Upper lobe of left lung (tissue), 6 donors: ENCODE data around the gene TMEM164. TPM values are rescaled to one million over a fixed set of nuclear protein-coding genes. Genes with fewer than 3 reads are reported as not detected.

Experiments used
- ATAC-seq, 2 donors: fragments of 200-7000 bp; cut with Tn5 transposase; one replicate each; pipeline ENCODE4 v1.9.1; 2022; ENCODE audit warnings: mild to moderate bottlenecking in 2 of 2, moderate library complexity in 2 of 2; ENCODE audit not compliant: low FRiP score in 2 of 2
- DNase-seq, 2 donors: peaks; one replicate each; pipeline ENCODE4 v3.0.0-alpha.2; 2019 to 2020
- H3K27ac ChIP-seq, 4 donors: fragments of 200-600 bp; sonication (generic); one replicate each; pipeline ENCODE4 v1.5.1; 2016 to 2019
- H3K27me3 ChIP-seq, 4 donors: fragments of 200-600 bp; sonication (generic); one replicate each; pipeline ENCODE4 v1.5.1; 2017 to 2019
- H3K36me3 ChIP-seq, 4 donors: fragments of 200-600 bp; sonication (generic); one replicate each; pipeline ENCODE4 v1.5.1; 2016 to 2019
- H3K4me1 ChIP-seq, 4 donors: fragments of 200-600 bp; sonication (generic); one replicate each; pipeline ENCODE4 v1.5.1; 2018 to 2019
- H3K4me3 ChIP-seq, 4 donors: fragments of 200-600 bp; sonication (generic); one replicate each; pipeline ENCODE4 v1.5.1; 2017 to 2019; ENCODE audit warnings: mild to moderate bottlenecking in 2 of 4, moderate library complexity in 1 of 4
- H3K9me3 ChIP-seq, 4 donors: fragments of 200-600 bp; sonication (generic); one replicate each; pipeline ENCODE4 v1.5.1; 2018 to 2019
- EP300 ChIP-seq, 4 donors: sonication (generic); formaldehyde crosslinking; IDR thresholded peaks; one replicate each; pipeline ENCODE4 v1.5.1; 2017; ENCODE audit warnings: antibody characterized with exemption in 4 of 4, control low read depth in 2 of 4
- POLR2A ChIP-seq, 4 donors: fragments of 450-650 bp; IDR thresholded peaks; one replicate each; pipeline ENCODE4 v1.5.1; 2016 to 2017; ENCODE audit warnings: antibody characterized with exemption in 4 of 4, mild to moderate bottlenecking in 2 of 4
- POLR2AphosphoS5 ChIP-seq, 2 donors: sonication (generic); formaldehyde crosslinking; IDR thresholded peaks; one replicate each; pipeline ENCODE4 v1.5.1; 2017; ENCODE audit warnings: antibody characterized with exemption in 2 of 2
- WGBS, 2 donors: methylation state at CpG; one replicate each; pipeline ENCODE4 v1.1.5; 2017 to 2018; 5-methylcytosine and 5-hydroxymethylcytosine counted together
- total RNA-seq, 6 donors: library from RNA; depleted of rRNA in 4 of 6; stranded (reverse); fragments of >200 nt in 4 of 6; gene quantifications; one replicate each; pipeline versions ENCODE4 v1.1.0 to v1.2.1, GENCODE V29; 2016 to 2021
- TF ChIP-seq, protein P1 (sequence below), 6 experiments: fragments of 450-650 bp in 4 of 6; fragments of 200-600 bp in 2 of 6; sonication (generic) in 2 of 6; IDR thresholded peaks; one replicate each; pipeline ENCODE4 v1.5.1; 2016 to 2019; ENCODE audit warnings: antibody characterized with exemption in 6 of 6
- donor health status: DM: no; HTN: no; CAD: no; lungs with moderate emphysema.
- donor health status: DM: no; HTN: yes; CAD: no; lungs with severe emphysema.

The TMEM164 gene
- total RNA-seq, 6 donors from 2014 or later, result 41.8 to 115 (median 61.8) TPM

DNA sequence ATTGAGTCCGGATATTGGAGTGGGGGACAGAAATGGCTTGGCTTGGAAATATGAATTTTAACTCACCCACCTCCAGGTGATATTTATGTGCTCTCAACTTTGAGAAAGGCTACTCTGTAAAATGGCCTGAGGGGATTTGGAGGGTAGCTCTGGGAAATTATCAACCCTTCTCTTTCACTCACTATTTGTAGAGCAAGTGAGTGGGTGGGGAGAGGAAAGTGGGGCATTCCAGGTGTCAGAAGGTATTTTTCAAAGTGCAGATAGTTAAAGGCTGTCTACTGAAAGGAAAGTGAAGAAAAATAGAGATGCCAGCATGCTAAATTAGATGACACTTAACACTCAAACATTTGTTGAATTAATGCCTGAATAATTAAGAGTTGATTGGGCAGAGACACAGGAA, 44.1 kb downstream of the TMEM164 start:
- Histone ChIP-seq H3K27me3 (no peaks in the 10 kb centered on the region), H3K36me3 (no peaks in the 10 kb centered on the region), H3K27ac (no peak overlapping the region), H3K4me3 (no peak overlapping the region), H3K9me3 (no peaks in the 10 kb centered on the region), H3K4me1 (peaks cover 0 to 7% (median 5%) of the 10 kb centered on the region in 4 donors)
- 86 to 100% methylated on average over 1 of the region's 1 CpG for WGBS, 2 donors
- DNase-seq, result no peak
- TF ChIP-seq, protein P1, sequence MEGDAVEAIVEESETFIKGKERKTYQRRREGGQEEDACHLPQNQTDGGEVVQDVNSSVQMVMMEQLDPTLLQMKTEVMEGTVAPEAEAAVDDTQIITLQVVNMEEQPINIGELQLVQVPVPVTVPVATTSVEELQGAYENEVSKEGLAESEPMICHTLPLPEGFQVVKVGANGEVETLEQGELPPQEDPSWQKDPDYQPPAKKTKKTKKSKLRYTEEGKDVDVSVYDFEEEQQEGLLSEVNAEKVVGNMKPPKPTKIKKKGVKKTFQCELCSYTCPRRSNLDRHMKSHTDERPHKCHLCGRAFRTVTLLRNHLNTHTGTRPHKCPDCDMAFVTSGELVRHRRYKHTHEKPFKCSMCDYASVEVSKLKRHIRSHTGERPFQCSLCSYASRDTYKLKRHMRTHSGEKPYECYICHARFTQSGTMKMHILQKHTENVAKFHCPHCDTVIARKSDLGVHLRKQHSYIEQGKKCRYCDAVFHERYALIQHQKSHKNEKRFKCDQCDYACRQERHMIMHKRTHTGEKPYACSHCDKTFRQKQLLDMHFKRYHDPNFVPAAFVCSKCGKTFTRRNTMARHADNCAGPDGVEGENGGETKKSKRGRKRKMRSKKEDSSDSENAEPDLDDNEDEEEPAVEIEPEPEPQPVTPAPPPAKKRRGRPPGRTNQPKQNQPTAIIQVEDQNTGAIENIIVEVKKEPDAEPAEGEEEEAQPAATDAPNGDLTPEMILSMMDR (IDR thresholded peaks at IDR 0.05), result no peak
- TF ChIP-seq EP300 (IDR thresholded peaks at IDR 0.05), result no peak
- TF ChIP-seq POLR2A (IDR thresholded peaks at IDR 0.05), result no peak
- no peak for TF ChIP-seq POLR2AphosphoS5 (IDR thresholded peaks at IDR 0.05)
- ATAC-seq, result no peak

DNA sequence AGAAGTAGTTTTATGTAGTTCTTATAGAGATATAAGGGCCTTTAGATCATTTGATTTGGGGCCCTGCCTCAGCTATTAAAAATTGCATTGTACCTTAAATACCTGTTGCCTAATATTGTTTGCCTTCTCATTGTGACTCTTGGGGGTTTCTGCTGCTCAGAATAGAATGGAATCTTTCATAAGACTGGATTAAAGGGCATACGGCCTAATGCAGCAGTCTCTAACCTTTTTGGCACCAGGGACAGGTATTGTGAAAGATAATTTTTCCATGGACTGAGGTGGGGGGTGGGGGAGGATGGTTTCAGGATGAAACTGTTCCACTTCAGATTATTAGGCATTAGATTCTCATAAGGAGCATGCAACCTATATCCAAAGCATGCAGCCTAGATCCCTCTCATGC, 46.2 kb downstream of the TMEM164 start:
- Histone ChIP-seq H3K4me1 (peaks cover 0 to 4% (median 1%) of the 10 kb centered on the region in 4 donors), H3K4me3 (no peak overlapping the region), H3K27ac (no peak overlapping the region), H3K9me3 (no peaks in the 10 kb centered on the region), H3K27me3 (no peaks in the 10 kb centered on the region), H3K36me3 (peaks cover 0 to 3% (median 0%) of the 10 kb centered on the region in 4 donors)
- ATAC-seq, result no peak
- no peak for DNase-seq
- 62 to 68% methylated on average over 1 of the region's 1 CpG for WGBS, 2 donors
- TF ChIP-seq EP300 (IDR thresholded peaks at IDR 0.05) (no peak), POLR2AphosphoS5 (IDR thresholded peaks at IDR 0.05) (no peak), POLR2A (IDR thresholded peaks at IDR 0.05) (no peak)
- TF ChIP-seq, protein P1 (IDR thresholded peaks at IDR 0.05), result no peak

DNA sequence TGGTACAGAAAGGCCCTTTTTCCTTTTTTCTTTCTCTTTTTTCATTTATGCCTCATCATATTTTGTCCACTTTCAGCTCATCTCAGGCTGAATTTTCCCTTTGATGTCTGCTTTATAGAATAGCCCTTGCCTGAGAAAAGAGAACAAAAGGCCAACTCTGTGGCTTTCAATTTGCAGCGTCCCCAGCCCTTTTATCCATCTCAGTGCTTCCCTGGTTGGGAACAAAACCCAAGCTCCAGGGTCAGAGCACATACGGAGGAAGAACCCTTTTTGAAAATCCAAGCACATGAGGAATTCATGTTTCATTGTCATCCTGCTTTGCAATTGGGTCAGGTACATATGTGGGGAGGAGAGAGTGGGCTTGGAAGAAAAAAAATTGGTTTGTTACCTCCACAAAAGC, 47.5 kb downstream of the TMEM164 start:
- no peak for DNase-seq
- no peak for ATAC-seq
- peaks cover 0 to 3% (median 0%) of the 10 kb centered on the region in 4 donors for H3K36me3 ChIP-seq
- peaks cover 0 to 4% (median 0%) of the 10 kb centered on the region in 4 donors for H3K4me1 ChIP-seq
- H3K27ac ChIP-seq, result no peak overlapping the region
- WGBS, 2 donors, result 70 to 95% methylated on average over 2 of the region's 2 CpGs
- TF ChIP-seq EP300 (IDR thresholded peaks at IDR 0.05) (no peak), POLR2AphosphoS5 (IDR thresholded peaks at IDR 0.05) (no peak), POLR2A (IDR thresholded peaks at IDR 0.05) (no peak)
- TF ChIP-seq, protein P1 (IDR thresholded peaks at IDR 0.05), result no peak
- no peaks in the 10 kb centered on the region for H3K27me3 ChIP-seq
- H3K9me3 ChIP-seq, result no peaks in the 10 kb centered on the region
- H3K4me3 ChIP-seq, result no peak overlapping the region

DNA sequence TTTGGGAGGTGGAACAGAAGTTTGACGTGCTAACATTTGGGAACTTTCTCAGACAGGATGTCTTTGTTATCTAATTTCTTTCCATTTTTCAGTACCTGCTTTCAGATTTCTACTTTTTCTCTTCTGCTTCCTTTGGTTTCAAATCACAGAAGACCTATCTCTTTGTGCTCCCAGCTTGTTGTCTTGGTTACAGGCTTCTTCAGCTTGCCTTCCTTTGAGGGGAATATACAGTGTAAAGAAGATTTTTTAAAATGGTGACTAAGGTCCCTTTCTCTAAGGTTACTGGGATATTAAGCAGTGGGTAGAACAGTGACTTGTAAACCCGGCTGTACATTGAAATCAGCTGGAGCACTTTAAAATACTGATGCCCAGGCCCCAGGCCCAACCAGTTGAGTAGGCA, 48.0 kb downstream of the TMEM164 start:
- no peak for ATAC-seq
- Histone ChIP-seq H3K9me3 (no peaks in the 10 kb centered on the region), H3K4me3 (no peak overlapping the region), H3K27me3 (no peaks in the 10 kb centered on the region), H3K36me3 (peaks cover 0 to 3% (median 0%) of the 10 kb centered on the region in 4 donors), H3K4me1 (no peaks in the 10 kb centered on the region), H3K27ac (no peak overlapping the region)
- WGBS, 2 donors, result 81 to 91% methylated on average over 2 of the region's 2 CpGs
- DNase-seq, result no peak
- no peak for TF ChIP-seq EP300 (IDR thresholded peaks at IDR 0.05)
- TF ChIP-seq POLR2A (IDR thresholded peaks at IDR 0.05), result no peak
- no peak for TF ChIP-seq POLR2AphosphoS5 (IDR thresholded peaks at IDR 0.05)
- TF ChIP-seq, protein P1 (IDR thresholded peaks at IDR 0.05), result no peak

DNA sequence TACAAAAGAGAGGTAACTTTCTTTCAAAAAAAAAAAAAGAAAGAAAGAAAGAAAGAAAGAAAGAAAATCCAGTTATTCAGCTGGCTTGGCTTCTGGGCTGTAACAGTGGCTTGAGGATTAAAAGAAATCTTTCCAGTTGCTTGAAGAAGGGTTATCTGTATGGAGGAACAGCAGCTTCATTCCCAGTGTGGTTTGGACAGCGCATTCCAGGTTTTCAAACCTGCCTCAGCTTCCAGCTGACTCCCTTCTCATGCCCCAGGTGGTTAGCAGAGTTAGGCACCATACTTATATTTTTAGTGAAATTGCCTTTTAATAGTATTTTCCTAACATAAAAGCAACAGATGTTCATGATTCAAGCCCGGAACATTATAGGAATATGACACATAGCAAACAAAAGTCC, 48.6 kb downstream of the TMEM164 start:
- DNase-seq (no peak), ATAC-seq (no peak)
- WGBS, 2 donors, result 80 to 100% methylated on average over 2 of the region's 2 CpGs
- H3K27ac ChIP-seq, result no peak overlapping the region
- H3K27me3 ChIP-seq, result no peaks in the 10 kb centered on the region
- no peaks in the 10 kb centered on the region for H3K9me3 ChIP-seq
- no peaks in the 10 kb centered on the region for H3K4me1 ChIP-seq
- peaks cover 0 to 3% (median 0%) of the 10 kb centered on the region in 4 donors for H3K36me3 ChIP-seq
- no peak for TF ChIP-seq EP300 (IDR thresholded peaks at IDR 0.05)
- TF ChIP-seq, protein P1 (IDR thresholded peaks at IDR 0.05), result no peak
- no peak for TF ChIP-seq POLR2AphosphoS5 (IDR thresholded peaks at IDR 0.05)
- no peak for TF ChIP-seq POLR2A (IDR thresholded peaks at IDR 0.05)
- H3K4me3 ChIP-seq, result no peak overlapping the region
